HG03103 (cell line): ENCODE results near the gene TTC33.

Experiments used
- ATAC-seq: cut with Tn5 transposase; IDR thresholded peaks from one replicate; pipeline ENCODE4 v1.9.1; 2021; ENCODE audit warnings: low read depth; ENCODE audit not compliant: unreplicated experiment

Gene TTC33

DNA sequence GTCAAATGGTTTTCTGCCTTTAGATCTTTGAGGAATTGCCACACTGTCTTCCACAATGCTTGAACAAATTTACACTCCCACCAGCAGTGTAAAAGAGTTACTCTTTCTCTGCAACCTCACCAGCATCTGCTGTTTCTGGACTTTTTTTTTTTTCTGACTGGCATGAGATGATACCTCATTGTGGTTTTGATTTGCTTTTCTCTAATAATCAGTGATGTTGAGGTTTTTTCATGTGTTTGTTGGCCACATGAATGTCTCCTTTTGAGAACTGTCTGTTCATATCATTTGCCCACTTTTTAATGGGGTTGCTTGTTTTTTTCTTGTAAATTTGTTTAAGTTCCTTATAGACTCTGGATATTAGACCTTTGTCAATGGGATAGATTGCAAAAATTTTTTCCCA is 205.3 kb downstream of the TTC33 start:
- ATAC-seq = no peak

- no peak for ATAC-seq
Observed at GRCh38 chr5:40549616-40550015, 206.1 kb downstream of the TTC33 start.

DNA sequence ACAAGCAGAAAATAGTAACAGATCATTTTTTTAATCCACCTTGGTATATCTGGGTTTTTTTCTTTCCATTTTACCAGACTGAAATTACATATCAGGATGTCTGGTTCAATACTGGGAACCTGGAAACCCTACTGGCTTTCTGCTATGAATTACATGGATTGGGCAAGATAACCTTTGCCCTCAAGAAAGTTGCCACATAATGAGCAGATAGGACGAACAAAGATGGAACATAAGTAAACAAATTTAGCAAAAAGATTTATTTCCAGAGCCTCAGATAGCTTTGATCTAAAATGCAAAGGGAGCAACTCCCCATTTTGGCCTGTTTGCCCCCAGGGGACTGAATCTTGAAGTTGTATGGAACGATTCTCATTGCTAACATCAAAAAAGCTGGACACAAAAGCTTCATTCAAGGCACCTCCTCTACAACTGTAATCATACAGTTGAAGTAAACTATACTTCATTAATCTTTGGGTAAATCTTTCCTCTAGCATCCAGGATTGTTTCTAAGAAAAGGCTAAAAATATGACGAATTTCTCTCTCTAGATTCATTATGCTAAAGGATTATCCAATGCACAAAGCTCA is 207.7 kb downstream of the TTC33 start:
- no peak for ATAC-seq

DNA sequence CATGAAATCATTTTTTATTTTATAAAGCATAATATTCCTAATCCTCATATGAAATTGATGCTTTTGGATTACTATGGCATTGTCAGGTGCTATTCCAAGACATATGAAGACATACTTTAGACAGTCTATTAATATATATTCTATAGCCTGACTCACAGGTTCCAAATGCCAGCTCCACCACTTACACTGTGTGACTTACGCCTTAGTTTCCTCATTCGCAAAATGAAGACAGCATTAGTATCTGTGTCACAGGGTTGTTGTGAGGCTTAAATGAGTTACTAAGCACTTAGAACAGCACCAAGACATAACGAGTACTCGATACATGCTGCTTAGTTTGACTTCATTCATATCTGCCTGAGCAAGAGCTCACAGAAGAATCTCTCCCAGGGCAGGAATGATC is 208.2 kb downstream of the TTC33 start:
- ATAC-seq = no peak

DNA sequence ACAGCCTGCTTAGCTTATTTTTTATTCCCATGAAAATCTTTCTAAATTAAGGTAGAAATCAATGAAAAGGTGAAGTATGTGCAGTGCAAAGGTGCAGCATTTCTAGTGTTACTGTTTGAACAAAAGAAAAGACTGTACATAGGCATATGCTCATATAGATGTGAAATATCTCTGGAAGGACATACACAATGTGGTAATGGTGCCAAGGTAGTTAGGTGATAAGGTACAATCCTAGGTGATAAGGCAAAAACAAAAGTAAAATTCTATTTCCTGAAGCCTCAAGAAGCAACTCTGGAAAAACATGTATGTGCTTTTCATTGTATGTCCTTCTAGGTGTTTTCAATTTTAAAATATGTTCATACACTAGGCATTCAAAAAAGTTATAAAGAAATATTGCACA is 215.5 kb downstream of the TTC33 start:
- no peak for ATAC-seq

DNA sequence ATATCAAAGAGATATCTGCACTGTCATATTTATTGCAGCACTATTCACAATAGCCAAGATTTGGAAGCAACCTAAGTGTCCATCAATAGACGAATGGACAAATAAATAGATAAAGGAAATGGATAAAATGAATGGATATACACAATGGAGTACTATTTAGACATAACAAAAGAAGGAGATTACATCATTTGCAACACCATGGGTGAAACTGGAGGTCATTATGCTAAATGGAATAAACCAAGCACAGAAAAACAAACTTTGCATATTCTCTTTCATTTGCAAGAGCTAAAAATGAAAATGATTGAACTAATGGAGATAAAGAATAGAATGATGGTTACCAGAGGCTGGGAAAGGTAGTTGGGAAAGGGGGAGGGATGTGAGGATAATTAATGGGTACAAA is 231.1 kb downstream of the TTC33 start:
- no peak for ATAC-seq

DNA sequence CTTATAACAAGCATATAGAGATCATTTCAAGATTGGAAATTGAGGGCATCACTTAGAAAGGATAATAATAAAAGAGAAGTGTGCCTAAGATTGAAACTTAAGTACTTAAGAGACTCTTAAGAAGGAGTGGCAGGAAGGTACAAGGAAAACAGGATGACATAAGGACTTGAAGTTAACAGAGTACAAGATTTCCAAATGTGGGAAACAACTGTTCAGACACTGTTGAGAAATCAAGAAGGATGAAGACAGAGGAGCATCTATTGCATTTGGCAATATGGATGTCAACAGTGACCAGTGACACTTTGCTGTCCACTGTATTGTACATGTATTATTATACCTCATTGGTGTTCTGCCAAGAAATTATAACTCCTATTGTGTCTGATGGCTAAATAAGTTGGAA is 233.8 kb downstream of the TTC33 start:
- ATAC-seq = no peak

- ATAC-seq = no peak
Observed at GRCh38 chr5:40521108-40521785, 234.5 kb downstream of the TTC33 start.

DNA sequence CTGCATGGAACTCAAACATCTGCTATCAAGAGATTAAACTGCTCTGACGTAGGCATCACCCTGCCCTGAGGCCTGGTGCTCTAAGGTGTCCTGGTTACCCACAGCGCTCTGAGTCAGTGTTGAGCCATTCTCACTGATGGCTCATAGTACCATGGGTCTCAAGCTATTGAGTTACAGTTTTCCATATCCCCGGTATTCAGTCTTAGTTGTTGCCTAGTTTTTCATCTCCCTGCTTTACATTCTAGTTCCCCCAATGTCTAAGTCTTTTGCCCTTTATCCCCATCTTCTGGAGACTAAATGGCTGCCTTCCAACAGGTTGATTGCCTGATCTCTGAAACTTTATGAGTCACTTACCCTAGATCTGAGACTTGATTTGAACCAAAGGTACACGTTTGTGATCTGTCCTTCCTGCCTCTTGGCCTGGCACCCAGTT is 237.3 kb downstream of the TTC33 start:
- no peak for ATAC-seq

DNA sequence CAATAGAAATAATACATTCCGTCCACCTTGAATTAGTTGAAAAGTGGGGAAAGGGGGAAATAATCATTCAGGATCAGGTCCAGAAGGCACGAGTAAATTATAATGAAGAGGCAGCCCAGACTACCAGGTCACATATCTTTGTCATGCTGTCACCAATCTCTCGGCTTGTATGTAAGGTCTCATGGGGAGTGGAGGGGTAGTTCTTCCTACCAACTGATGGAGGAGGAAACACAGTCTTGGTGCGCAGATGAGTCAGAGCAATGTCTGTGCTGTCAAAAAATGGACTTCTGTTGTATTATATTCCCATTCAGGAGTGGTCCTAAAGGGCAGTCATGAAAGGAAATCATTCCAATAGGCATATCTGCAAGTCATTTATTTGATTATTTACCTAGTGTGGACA is 240.3 kb downstream of the TTC33 start:
- no peak for ATAC-seq

DNA sequence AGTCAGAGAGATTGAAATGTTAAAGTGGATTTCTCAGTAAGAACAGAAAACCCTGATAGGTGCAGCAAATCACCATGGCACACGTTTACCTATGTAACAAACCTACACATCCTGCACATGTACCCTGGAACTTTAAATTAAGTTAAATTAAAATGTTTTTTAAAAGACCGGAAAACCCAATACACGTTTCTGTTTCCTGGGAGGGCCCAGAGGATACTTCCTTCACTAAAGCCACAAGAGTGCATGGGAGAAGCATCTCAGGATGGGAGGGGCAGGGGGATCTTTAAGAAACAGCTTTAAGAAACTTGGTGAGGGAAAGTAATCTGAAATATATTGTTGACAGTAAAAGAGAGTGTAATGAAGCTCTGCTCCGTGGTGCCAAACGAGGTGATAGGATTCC is 240.8 kb downstream of the TTC33 start:
- no peak for ATAC-seq

DNA sequence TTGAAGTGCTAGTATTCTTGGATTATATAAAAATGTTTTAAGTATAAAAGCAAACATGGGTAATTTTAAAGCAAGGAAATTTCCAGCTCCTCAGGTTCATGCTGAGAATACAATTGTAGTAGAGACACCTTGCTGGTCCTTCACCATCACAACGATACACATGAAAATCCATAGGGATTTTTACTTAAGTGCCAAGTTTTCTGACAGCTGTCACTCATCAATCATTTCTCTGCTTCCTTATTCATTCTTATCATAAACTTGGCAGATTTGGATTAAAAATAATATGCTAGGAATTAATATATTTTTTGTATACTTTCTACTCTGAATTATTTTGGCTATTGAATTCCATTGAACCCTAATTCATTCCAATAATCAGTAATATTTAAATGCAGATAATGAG is 244.0 kb downstream of the TTC33 start:
- no peak for ATAC-seq

GRCh38 chr5:40507095-40507494 is 248.7 kb downstream of the TTC33 start:
- no peak for ATAC-seq

- ATAC-seq = no peak
Observed at GRCh38 chr5:40505031-40505430, 250.7 kb downstream of the TTC33 start.

DNA sequence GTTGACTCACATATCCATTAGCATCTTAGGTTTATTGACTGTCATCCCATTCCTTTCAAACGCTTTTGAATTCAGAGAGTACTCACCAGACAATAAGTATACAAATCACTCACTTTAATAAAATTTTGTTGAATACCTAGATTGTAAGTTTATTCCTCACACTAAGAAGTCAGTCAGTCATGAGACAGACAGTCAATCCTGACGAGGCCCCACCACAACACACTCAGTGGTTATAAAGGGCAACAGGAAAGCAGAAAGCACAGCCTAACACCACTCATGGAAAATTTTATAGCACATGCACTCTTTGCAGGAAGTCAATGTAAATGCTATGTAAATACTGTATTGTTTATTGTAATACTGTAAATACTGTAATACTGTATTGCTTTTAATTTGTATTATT is 252.3 kb downstream of the TTC33 start:
- ATAC-seq = no peak

- no peak for ATAC-seq
Observed at GRCh38 chr5:40502736-40503135, 253.0 kb downstream of the TTC33 start.

- ATAC-seq = no peak
Observed at GRCh38 chr5:40501711-40502444, 253.9 kb downstream of the TTC33 start.

GRCh38 chr5:40499518-40500273 is 256.1 kb downstream of the TTC33 start:
- no peak for ATAC-seq

GRCh38 chr5:40499007-40499406 is 256.8 kb downstream of the TTC33 start:
- ATAC-seq = no peak

DNA sequence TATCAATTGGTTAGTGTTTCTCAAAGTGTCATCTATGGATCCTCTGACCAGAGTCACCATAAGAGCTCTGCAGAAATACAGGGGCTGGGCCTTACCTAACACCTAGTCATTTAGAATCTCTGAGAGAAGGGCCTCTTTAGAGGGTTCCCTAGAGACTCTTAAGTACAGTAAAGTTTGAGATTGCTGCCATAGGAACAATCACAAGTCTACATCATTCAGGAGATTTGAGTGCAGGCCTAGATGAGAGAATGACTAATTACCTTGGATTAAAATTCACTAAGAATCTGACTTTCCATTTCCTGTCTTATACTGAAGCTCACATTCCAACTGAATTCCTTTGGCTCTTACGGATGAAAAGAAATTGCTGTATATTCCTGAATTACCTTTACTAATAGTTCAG is 258.2 kb downstream of the TTC33 start:
- ATAC-seq = no peak

GRCh38 chr5:40495237-40495635 is 260.5 kb downstream of the TTC33 start:
- no peak for ATAC-seq
